ENCODE data around the gene ATP1B4. TPM values are rescaled to one million over a fixed set of nuclear protein-coding genes. Genes with fewer than 3 reads are reported as not detected.

Gene ATP1B4
- not detected for total RNA-seq

DNA sequence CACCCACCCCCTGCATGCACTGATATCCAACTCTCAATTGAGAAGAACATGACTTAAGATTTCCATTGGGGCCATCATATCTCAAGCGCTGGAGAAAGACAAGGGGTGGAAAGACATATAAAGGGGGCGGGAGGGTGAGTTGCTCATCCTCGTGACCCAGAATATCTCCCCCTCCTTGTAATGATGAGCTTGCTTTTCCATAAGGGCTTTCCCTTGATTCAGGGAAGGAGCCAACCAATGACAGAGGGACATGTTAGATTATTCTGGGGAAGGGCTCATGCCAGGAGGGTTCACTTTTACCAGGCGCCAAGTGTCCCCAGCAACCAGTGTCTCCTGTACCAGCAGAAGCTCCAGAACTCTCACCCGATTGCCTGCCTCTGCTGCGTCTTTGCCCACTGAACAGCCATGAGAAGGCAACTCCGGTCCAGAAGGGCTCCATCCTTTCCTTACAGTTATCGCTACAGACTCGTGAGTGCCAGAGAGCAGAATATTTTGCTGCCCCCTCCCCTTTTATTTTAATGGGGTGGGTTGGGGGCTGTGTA is at the start of gene ATP1B4:
ATP1B4 (plus strand) TSS at position 326 of the 542 bp plus-strand sequence; CDS start at position 406, 80 bp downstream.
- Histone ChIP-seq H3K4me3 (no peak within 1 kb of the TSS), H3K27me3 (peaks cover 3% of the 10 kb centered on the region), H3K36me3 (no peaks in the 10 kb centered on the region), H3K27ac (no peak within 1 kb of the TSS), H3K9me3 (no peaks in the 10 kb centered on the region), H3K4me1 (no peaks in the 10 kb centered on the region), H3K9ac (ENCODE audit: low read depth in 2 of 2, low read length in 2 of 2) (no peak within 1 kb of the TSS)
- intact Hi-C loops (cut with DNase I), result no loop called here
- no peak for DNase-seq
- TF ChIP-seq, protein P1, sequence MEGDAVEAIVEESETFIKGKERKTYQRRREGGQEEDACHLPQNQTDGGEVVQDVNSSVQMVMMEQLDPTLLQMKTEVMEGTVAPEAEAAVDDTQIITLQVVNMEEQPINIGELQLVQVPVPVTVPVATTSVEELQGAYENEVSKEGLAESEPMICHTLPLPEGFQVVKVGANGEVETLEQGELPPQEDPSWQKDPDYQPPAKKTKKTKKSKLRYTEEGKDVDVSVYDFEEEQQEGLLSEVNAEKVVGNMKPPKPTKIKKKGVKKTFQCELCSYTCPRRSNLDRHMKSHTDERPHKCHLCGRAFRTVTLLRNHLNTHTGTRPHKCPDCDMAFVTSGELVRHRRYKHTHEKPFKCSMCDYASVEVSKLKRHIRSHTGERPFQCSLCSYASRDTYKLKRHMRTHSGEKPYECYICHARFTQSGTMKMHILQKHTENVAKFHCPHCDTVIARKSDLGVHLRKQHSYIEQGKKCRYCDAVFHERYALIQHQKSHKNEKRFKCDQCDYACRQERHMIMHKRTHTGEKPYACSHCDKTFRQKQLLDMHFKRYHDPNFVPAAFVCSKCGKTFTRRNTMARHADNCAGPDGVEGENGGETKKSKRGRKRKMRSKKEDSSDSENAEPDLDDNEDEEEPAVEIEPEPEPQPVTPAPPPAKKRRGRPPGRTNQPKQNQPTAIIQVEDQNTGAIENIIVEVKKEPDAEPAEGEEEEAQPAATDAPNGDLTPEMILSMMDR (IDR thresholded peaks at IDR 0.05), result no peak

DNA sequence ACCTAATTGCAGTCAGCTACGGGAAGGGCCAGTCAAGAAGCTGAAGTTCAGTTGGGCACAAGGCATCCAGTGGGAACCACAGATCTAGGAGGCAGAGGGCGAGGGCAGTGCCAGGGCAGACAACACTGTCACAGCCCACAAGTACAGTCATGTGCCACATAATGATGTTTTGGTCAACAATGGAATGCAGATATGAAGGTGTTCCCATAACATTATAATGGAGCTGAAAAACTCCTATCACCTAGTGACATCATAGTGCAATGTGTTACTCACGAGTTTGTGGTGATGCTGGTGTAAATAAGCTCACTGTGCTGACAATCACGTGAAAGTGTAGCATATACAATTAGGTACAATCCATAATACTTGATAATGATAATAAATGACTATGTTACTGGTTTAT is 46.1 kb upstream of the ATP1B4 start:
- intact Hi-C loops (cut with DNase I), result no loop called here
- H3K27ac ChIP-seq, result no peak overlapping the region
- no peak for DNase-seq
- no peak overlapping the region for H3K4me3 ChIP-seq
- peaks cover 7% of the 10 kb centered on the region for H3K27me3 ChIP-seq
- TF ChIP-seq, protein P1 (IDR thresholded peaks at IDR 0.05), result no peak
- no peaks in the 10 kb centered on the region for H3K9me3 ChIP-seq
- H3K36me3 ChIP-seq, result no peaks in the 10 kb centered on the region
- no peaks in the 10 kb centered on the region for H3K4me1 ChIP-seq
- no peak overlapping the region for H3K9ac ChIP-seq (ENCODE audit: low read depth in 2 of 2, low read length in 2 of 2)

DNA sequence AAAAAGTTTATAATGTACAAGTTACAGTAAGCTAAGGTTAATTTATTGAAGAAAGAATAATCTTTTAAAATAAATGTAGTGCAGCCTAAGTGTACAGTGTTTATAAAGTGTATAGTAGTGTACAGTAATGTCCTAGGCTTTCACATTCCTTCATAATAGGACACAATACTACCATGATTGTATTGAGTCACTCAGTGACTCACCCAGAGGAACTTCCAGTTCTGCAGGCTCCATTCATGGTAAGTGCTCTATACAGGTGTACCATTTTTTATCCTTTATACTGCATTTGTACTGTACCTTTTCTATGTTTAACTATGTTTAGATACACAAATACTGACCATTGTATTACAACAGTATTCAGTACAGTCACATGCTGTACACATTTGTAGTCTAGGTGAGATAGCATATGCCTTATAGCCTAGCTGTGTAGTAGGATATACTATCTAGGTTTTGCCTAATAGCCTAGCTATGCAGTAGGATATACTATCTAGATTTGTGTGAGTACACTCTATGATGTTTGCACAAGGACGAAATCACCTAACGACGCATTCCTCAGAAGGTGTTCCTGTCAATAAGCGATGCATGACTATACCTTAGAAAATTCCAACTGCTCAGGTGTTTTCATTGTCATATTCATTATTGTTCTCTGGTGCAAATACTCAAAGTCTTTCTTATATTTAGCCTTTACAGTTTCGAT is 45.2 kb upstream of the ATP1B4 start:
- TF ChIP-seq, protein P1 (IDR thresholded peaks at IDR 0.05), result no peak
- no peaks in the 10 kb centered on the region for H3K36me3 ChIP-seq
- H3K4me1 ChIP-seq, result no peaks in the 10 kb centered on the region
- no peaks in the 10 kb centered on the region for H3K27me3 ChIP-seq
- no peak overlapping the region for H3K9ac ChIP-seq (ENCODE audit: low read depth in 2 of 2, low read length in 2 of 2)
- no peaks in the 10 kb centered on the region for H3K9me3 ChIP-seq
- H3K27ac ChIP-seq, result no peak overlapping the region
- intact Hi-C loops (cut with DNase I), result no loop called here
- DNase-seq, result no peak
- H3K4me3 ChIP-seq, result no peak overlapping the region

DNA sequence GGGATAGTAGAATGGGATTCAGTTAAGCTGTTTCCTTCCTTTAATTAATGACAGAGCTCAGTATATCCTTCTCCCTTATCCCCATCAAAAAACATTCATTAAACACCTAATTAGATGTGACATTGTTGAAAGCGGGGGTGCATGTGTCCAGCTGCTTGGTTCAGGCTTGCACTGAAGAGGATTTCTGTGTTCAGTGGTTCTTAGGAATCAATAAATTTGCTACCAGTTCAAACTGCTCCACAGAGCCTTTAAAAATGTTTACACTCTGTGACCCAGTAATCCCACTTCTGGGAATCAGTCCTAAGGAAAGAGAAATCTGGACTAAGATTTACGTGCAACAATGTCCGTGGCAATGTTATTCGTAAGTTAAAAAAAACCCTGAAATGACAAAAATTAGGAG is 43.5 kb upstream of the ATP1B4 start:
- Histone ChIP-seq H3K4me1 (no peaks in the 10 kb centered on the region), H3K9ac (ENCODE audit: low read depth in 2 of 2, low read length in 2 of 2) (no peak overlapping the region), H3K4me3 (no peak overlapping the region), H3K27me3 (no peaks in the 10 kb centered on the region), H3K36me3 (no peaks in the 10 kb centered on the region), H3K9me3 (no peaks in the 10 kb centered on the region), H3K27ac (no peak overlapping the region)
- intact Hi-C loops (cut with DNase I), result no loop called here
- DNase-seq, result no peak
- TF ChIP-seq, protein P1 (IDR thresholded peaks at IDR 0.05), result no peak

DNA sequence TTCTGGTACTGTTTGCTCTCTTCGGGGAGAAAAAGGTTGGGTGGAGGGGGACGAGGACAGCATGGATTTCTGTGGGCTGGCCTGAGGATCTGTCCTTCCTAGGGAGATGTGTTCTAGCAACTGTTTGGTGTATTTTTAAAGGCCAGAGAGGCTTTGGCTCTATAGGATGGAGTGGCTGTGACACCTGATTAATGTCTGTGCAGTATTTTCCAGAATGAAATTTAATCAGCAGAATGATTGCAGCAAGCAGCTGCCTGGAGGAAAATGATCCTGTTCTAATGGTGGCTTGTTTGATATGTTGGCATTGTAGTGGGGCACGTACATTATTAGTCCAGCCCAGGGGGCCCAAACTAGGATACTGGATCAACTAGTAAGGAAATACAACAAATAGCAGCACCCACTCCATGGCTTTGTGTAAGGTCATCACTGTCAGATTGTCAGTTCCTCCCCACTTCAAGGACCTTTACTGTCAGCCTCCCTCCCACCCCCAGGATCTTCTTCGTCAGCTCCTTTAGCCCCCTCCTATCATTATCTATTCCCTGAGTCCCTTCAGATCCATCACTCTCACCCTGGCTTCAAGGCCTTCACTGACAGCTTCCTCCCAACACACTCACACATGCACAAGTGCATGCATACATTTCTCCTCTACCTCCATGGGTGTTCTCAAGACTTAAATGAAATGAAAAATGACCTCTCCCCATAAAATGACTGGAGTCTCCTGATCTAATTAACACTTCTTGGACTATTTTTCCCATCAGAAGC is 40.2 kb upstream of the ATP1B4 start:
- no peaks in the 10 kb centered on the region for H3K27me3 ChIP-seq
- intact Hi-C loops (cut with DNase I), result no loop called here
- H3K9ac ChIP-seq (ENCODE audit: low read depth in 2 of 2, low read length in 2 of 2), result no peak overlapping the region
- no peaks in the 10 kb centered on the region for H3K36me3 ChIP-seq
- no peaks in the 10 kb centered on the region for H3K9me3 ChIP-seq
- no peak overlapping the region for H3K27ac ChIP-seq
- DNase-seq, result no peak
- TF ChIP-seq, protein P1 (IDR thresholded peaks at IDR 0.05), result no peak
- H3K4me1 ChIP-seq, result no peaks in the 10 kb centered on the region
- H3K4me3 ChIP-seq, result no peak overlapping the region
